Heart left ventricle (tissue), 16 donors: ENCODE results near the gene RAI1. TPM values are rescaled to one million over a fixed set of nuclear protein-coding genes. Genes with fewer than 3 reads are reported as not detected.

Experiments
- ATAC-seq, 4 donors: fragments of 200-7000 bp; cut with Tn5 transposase; one replicate each; pipeline ENCODE4 v1.9.1; 2020 to 2022; ENCODE audit warnings: moderate library complexity in 4 of 4, mild to moderate bottlenecking in 3 of 4, moderate number of reproducible peaks in 1 of 4
- DNase-seq, 5 donors: peaks; one replicate each; pipeline ENCODE4 v3.0.0-alpha.2; 2020
- H3K27ac ChIP-seq, 12 donors: fragments of 200-600 bp; sonication (generic) in 4 of 12; one replicate each; pipeline versions ENCODE4 v1.5.0 to v1.8.0; 2016 to 2022; ENCODE audit warnings: mild to moderate bottlenecking in 2 of 12
- H3K27me3 ChIP-seq, 9 donors: fragments of 200-600 bp; sonication (generic) in 2 of 9; one replicate each; pipeline versions ENCODE4 v1.5.1 to v1.8.0; 2016 to 2022; ENCODE audit warnings: mild to moderate bottlenecking in 3 of 9
- H3K36me3 ChIP-seq, 9 donors: fragments of 200-600 bp; sonication (generic) in 2 of 9; one replicate each; pipeline versions ENCODE4 v1.5.0 to v1.8.0; 2018 to 2022; ENCODE audit warnings: mild to moderate bottlenecking in 2 of 9
- H3K4me1 ChIP-seq, 12 donors: fragments of 200-600 bp; sonication (generic) in 4 of 12; one replicate each; pipeline versions ENCODE4 v1.5.0 to v1.8.0; 2016 to 2022; ENCODE audit warnings: mild to moderate bottlenecking in 3 of 12
- H3K4me3 ChIP-seq, 12 donors: fragments of 200-600 bp; sonication (generic) in 4 of 12; one replicate each; pipeline versions ENCODE4 v1.5.0 to v1.8.0; 2017 to 2022; ENCODE audit warnings: mild to moderate bottlenecking in 9 of 12, moderate library complexity in 4 of 12
- H3K9me3 ChIP-seq, 12 donors: fragments of 200-600 bp; sonication (generic) in 4 of 12; one replicate each; pipeline versions ENCODE4 v1.5.0 to v1.8.0; 2016 to 2022; ENCODE audit warnings: mild to moderate bottlenecking in 1 of 12
- POLR2A ChIP-seq, 2 donors: fragments of 450-650 bp; IDR thresholded peaks; one replicate each; pipeline ENCODE4 v1.6.1; 2017; ENCODE audit warnings: antibody characterized with exemption in 2 of 2, mild to moderate bottlenecking in 2 of 2, moderate library complexity in 2 of 2
- WGBS, 4 donors: extraction: QIAGEN DNeasy Blood & Tissue Kit in 2 of 4; methylation state at CpG; one replicate each; pipeline versions ENCODE4 v1.1.5 to v1.1.7; 2013 to 2018; 5-methylcytosine and 5-hydroxymethylcytosine counted together
- intact Hi-C, 10 donors: fragments of 100-400 bp; cut with DNase I; formaldehyde crosslinking; loops; one replicate each; pipeline versions ENCODE4 v1.11.1 to v1.14.2; 2022
- polyA plus RNA-seq, 2 donors: library from polyadenylated mRNA; stranded (reverse); fragments of 200-250 nt; gene quantifications; one replicate each; pipeline ENCODE4 v1.2.3, GENCODE V29; 2013
- total RNA-seq, 9 donors: library from RNA; depleted of rRNA in 2 of 9; stranded (reverse); fragments of >200 nt in 2 of 9; fragmentation: NEBNext Ultra II Directional in 3 of 9; extraction: Animal tissue kit (Norgen Biotek cat#: 25700) in 3 of 9; gene quantifications; one replicate each; pipeline versions ENCODE4 v1.1.0 to v1.2.4, GENCODE V29; 2016 to 2023
- TF ChIP-seq, protein P1 (sequence below), 12 donors: fragments of 200-600 bp; sonication (generic) in 4 of 12; IDR thresholded peaks; one replicate each; pipeline versions ENCODE4 v1.5.0 to v1.8.0; 2018 to 2022; ENCODE audit warnings: antibody characterized with exemption in 12 of 12, mild to moderate bottlenecking in 5 of 12
- donor health status: ischemic (EF 13 %, LVEDD 7.1; RV severe dilation, severe dysfunction).
- donor health status: healthy with polysubstance abuse.
- donor health status: DM: no; HTN: yes; CAD: no.
- donor health status: DM: no; HTN: no; CAD: no.
- donor health status: ischemic (EF 25% LVEDD 6.9; RV normal size, moderate dysfunction).
- donor health status: ischemic (EF 25% LVEDD 5.7; RV mildly dilated, moderate dysfunction).
- donor health status: healthy.
- donor health status: DM: yes; HTN: yes; CAD: no.
- donor health status: ischemic (EF 35%, LVEDD 5.7; RV mildly dilated, moderate dysfunction).
- donor health status: nonischemic (EF 11% LVEDD 7.7; RV severe dilation, severe dysfunction).
- donor health status: DM: yes; HTN: yes; CAD: no.
- donor health status: PGD.
- donor health status: ischemic (EF 29% LVEDD 5.4; RV normal size, mild dysfunction).
- donor health status: nonischemic (EF 23%, LVEDD 6.1; RV moderate dilation, normal function).

Gene RAI1
- total and polyA plus RNA-seq, 11 donors, result 15.1 to 37.2 (median 20.8) TPM

DNA sequence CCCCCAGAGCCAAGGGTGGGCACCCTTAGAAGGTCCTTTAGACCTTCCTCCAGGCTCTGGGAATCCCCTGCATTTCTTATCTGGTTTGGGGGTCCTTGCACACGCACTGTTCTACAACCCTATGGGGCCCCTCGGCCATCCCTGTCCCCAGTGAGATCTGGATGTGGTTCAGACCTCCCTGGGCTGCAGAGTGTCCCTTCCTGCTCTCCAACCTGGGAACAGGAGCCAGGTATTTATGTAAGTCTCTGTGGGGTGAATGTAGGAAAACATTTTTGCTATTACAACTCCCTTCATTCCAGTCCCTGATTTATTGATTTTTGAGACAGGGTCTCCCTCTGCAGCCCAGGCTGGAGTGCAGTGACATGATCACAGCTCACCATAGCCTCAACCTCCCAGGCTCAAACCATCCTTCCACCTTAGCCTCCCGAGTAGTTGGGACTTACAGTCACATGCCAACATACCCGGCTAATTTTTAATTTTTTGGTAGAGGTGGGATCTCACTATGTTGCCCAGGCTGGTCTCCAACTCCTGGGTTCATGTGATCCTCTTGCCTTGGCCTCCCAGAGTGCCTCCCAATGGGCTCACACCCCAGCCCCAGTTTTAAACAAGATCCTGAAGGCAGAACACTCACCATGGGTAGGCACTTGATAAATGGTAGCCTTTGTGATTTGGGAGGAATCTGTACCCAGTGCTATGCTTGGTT lies 61.6 kb downstream of the RAI1 start:
- no peak for ATAC-seq
- DNase-seq, result no peak
- Histone ChIP-seq H3K9me3 (no peaks in the 10 kb centered on the region), H3K36me3 (no peaks in the 10 kb centered on the region), H3K4me3 (no peak overlapping the region), H3K27me3 (no peaks in the 10 kb centered on the region), H3K27ac (no peak overlapping the region), H3K4me1 (peaks cover 20 to 78% (median 60%) of the 10 kb centered on the region in 12 donors)
- intact Hi-C loops, result no loop called here
- TF ChIP-seq POLR2A (IDR thresholded peaks at IDR 0.05), result no peak
- TF ChIP-seq, protein P1, sequence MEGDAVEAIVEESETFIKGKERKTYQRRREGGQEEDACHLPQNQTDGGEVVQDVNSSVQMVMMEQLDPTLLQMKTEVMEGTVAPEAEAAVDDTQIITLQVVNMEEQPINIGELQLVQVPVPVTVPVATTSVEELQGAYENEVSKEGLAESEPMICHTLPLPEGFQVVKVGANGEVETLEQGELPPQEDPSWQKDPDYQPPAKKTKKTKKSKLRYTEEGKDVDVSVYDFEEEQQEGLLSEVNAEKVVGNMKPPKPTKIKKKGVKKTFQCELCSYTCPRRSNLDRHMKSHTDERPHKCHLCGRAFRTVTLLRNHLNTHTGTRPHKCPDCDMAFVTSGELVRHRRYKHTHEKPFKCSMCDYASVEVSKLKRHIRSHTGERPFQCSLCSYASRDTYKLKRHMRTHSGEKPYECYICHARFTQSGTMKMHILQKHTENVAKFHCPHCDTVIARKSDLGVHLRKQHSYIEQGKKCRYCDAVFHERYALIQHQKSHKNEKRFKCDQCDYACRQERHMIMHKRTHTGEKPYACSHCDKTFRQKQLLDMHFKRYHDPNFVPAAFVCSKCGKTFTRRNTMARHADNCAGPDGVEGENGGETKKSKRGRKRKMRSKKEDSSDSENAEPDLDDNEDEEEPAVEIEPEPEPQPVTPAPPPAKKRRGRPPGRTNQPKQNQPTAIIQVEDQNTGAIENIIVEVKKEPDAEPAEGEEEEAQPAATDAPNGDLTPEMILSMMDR (IDR thresholded peaks at IDR 0.05), result no peak
- WGBS, 4 donors, result 54 to 65% (median 62%) methylated on average over 4 of the region's 4 CpGs

- no peak for ATAC-seq
- Histone ChIP-seq H3K27me3 (no peaks in the 10 kb centered on the region), H3K4me1 (peaks cover 17 to 75% (median 54%) of the 10 kb centered on the region in 12 donors), H3K36me3 (no peaks in the 10 kb centered on the region), H3K9me3 (no peaks in the 10 kb centered on the region), H3K27ac (no peak overlapping the region), H3K4me3 (no peak overlapping the region)
- 78 to 89% (median 82%) methylated on average over 14 of the region's 14 CpGs for WGBS, 4 donors
- intact Hi-C loops, result no loop called here
- no peak for TF ChIP-seq POLR2A (IDR thresholded peaks at IDR 0.05)
- TF ChIP-seq, protein P1 (IDR thresholded peaks at IDR 0.05), result no peak
- no peak for DNase-seq
Measured at GRCh38 chr17:17743391-17744112, 62.3 kb downstream of the RAI1 start.

DNA sequence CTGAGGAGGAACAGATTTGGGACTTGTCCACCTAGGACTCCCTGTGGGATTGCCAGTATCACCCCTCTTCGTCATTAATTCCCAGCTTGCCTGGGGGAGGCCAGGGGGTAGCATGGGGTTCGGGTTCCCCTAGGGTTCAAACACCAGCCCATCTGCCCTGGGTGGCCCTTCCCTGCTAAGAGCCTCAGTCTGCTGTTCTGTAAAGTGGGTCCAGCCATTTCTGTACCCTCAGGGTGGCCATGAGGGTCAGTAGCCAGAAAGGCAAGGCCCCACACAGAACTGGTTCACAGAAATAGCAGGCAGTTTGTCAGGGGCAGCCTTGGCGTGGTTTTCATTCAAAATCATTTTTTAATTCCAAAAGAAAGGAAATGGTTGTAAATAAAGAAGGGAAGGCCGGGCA lies 62.9 kb downstream of the RAI1 start:
- peaks cover 12 to 75% (median 48%) of the 10 kb centered on the region in 12 donors for H3K4me1 ChIP-seq
- TF ChIP-seq, protein P1 (IDR thresholded peaks at IDR 0.05), result no peak
- TF ChIP-seq POLR2A (IDR thresholded peaks at IDR 0.05), result no peak
- no peaks in the 10 kb centered on the region for H3K27me3 ChIP-seq
- DNase-seq, result no peak
- WGBS, 4 donors, result 94 to 97% (median 97%) methylated on average over 2 to 4 of the region's 4 CpGs
- H3K27ac ChIP-seq, result no peak overlapping the region
- intact Hi-C loops, result no loop called here
- ATAC-seq, result no peak
- H3K9me3 ChIP-seq, result no peaks in the 10 kb centered on the region
- no peaks in the 10 kb centered on the region for H3K36me3 ChIP-seq
- H3K4me3 ChIP-seq, result no peak overlapping the region
